Stimulated activated CD4-positive, alpha-beta T cell treated with anti-CD3 and anti-CD28 coated beads, Interleukin-1b, Interleukin-23, amount 100 ng/mL, for 24 hours (primary cell): ENCODE results near the gene FAM193B.

Experiments used
- DNase-seq, 4 experiments: peaks; one replicate each; pipeline ENCODE4 v3.0.0-alpha.2; 2020; ENCODE audit warnings: low read depth in 4 of 4, low spot score in 1 of 4

FAM193B gene

DNA sequence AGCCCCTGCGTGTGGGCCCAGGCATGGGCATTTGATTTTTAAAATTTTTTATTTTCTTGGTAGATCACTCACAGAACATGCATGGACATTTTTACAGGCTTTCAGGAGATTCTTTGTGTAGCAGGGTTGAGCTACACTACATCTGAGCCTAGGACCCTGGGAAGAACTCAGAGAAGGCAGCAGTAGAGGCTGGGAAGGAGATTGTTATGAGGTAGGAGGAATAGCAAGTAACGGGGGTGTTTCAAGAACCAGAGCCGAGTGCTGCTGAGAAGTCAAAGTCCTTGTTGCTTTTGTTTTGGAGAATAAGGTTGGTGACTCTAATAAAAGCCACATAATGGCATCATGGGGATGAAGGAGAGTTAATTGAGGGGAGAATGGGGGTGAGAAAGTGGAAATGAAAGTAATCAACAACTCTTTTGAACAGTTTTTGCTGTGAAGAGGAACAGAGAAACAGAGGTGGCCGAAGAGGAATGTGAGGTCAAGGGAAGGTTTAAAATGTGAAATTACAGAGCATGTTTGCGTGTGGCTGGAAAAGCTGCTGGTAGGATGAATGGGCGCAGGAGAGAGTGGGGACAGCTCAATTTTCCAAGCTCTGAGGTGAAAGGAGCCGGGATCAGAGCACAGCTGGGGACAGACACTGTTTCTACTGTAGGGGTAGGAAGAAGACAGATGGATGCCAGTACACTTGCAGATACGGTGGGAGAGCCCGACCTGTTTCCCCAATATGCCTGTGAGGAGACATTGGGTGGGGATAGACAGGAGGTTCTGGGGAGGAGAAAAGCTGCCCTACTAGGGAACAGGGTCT lies 52.3 kb downstream of the FAM193B start:
- no peak for DNase-seq

DNA sequence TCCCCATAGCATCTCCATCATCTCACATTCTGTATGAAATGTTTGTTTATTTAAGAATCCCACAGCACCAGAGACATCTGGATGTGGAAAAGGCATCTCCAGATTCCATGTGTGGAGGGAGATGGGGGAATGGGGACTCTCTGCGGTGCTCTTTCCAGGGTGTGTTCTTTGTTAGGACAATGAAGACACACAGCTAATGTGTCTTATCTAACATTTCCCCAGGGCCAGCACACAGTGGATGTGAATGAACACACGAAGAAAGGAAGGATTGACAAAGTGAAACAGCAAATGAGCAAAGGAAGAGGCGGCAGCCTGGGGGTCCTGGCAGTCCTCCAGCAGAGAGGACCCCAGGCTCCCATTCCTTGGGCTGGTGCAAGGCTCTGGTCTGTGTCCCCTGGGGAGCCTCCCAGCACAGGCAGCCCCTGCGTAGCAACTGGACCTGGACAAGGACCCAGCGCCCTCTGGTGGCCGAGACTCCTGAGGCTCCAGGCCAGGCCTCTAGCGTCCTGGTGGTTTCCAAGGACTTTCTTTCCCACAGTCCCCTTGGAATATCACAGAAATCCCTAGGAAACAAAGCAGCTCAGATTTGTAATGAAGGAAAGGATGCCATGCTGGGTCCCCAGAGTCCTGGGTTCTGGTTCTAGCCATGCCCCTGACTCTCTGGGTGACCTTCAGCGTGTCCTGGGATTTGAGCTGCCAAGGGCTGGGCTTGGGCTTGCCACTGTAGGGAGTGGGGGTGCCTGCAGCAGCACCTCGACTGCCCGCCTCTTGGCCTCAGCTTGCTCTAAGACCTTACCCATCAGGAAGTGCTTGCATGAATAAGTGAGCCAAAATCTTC lies 53.5 kb downstream of the FAM193B start:
- peak; percentile 78 to 90 (median 84) for DNase-seq

DNA sequence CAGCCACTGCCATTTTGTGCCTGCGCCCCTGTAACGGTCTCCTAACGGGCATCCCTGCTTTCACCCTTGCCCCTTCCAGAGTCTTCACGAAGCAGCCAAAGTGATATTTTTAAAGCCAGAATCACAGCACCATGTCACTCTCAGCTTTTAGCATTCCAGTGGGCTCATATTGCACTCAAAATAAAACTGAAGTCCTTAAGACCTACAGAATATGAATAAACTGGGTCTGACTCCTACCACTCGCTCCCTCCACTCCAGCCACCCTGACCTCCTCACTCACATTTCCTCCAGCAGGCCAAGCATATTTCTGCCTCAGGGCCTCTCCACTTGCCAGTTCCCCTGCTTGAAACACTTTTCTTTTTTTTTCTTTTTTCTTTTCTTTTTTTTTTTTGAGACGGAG lies 54.5 kb downstream of the FAM193B start:
- DNase-seq = no peak

DNA sequence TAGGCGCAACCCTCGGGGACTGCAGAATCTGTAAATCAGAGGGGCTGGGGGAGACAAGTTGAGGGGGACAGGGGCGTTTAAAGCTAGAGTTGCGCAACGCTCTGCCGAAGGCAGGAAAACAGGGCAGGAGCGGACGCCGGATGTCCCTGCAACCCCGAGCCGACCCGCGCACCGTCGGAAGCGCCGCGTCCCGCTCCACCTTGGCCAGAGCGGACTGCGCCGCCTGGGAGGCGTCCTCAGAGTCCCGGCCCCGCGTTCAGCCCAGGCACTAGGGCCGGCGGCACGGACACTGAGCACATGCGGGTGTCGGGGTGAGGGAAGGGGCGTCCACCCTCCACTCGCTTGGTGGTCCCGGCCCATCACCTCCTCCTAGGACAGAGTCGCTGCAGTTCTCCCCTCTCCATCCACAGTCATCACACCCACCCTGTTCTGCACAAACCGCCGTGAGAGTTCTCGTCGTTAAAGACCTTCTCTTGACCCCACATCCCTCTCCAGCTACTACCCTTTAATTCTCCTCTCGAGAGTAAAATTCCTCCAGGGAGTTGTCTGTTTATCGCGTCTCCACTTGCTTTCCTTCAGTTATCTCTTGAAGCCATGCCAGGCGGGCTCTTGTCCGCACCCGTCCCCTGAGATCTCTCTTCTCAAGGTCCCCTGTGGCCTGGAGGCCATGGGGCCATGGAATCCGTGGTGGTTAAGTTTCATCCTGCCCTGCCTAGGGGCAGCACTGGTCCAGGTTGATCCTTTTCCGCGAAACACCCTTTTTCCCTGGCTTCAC lies 56.2 kb downstream of the FAM193B start:
- DNase-seq = no peak

DNA sequence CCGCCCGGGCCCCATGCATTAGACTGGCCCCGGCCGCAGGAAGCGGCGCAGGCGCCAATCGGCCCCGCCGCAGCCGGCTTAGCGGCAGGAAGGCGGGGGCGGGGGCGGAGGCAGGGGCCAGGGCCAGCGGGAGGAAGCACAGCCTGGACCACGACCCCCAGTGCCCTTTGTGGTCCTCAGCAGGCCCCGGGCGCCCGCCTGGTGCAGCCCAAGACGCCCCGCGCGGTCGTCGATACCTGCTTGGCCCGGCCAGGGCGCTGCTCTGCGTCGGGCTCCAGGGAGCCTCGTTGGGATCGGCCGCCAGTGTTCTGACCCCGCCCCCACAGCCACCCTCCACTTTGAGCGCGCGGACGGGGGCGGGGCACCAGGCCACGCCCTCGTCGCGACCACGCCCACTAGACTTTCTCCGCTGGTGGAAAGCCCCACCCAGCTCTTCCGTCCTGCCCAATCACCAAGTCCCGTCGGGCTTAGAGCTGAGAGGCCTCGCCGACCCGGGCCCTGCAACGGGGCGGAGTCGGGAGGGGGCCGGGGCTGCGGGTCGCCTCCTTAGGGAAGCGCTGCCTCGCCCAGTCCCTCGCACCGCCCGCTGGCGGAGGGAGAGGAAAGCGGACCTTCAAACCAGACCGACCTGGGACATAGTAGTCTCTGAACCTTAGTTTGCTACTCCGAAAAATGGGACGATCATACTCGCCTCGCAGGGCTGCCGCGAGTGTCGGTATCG lies 56.9 kb downstream of the FAM193B start, which contains the start of gene PDLIM7:
Gene PDLIM7, minus strand, starts transcription at position 313 of the 721 bp plus-strand sequence. CDS start 1,092 bp downstream, outside the sequence.
- DNase-seq = peak; percentile 81 to 96 (median 92)

DNA sequence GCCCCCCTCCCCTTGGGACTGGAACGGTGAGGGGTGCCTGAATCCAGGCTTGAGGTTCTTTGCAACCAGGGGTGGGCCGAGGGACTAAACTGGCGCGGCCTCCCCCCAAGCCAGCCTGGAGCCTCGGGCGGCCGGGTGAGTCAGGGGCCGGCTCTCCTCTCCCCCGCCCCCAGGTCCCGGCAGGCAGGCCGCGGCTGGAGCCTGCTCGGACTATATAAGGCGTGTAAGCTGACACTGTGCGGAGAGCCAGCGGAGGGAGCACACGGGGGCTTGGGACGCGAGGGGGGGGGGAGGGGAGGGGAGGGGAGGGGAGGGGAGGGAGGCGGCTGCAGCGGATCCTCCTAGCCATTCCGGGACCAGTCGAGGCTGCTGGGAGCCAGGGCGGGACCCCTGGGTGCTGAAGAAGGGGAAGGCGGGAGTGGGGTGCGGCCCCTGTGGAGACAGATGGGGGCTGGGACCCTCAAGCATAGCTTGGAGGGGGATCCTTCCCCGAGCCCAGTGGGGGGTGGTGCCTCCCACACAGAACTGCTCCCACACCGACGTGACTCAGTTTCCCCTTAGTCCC lies 57.6 kb downstream of the FAM193B start:
- no peak for DNase-seq

DNA sequence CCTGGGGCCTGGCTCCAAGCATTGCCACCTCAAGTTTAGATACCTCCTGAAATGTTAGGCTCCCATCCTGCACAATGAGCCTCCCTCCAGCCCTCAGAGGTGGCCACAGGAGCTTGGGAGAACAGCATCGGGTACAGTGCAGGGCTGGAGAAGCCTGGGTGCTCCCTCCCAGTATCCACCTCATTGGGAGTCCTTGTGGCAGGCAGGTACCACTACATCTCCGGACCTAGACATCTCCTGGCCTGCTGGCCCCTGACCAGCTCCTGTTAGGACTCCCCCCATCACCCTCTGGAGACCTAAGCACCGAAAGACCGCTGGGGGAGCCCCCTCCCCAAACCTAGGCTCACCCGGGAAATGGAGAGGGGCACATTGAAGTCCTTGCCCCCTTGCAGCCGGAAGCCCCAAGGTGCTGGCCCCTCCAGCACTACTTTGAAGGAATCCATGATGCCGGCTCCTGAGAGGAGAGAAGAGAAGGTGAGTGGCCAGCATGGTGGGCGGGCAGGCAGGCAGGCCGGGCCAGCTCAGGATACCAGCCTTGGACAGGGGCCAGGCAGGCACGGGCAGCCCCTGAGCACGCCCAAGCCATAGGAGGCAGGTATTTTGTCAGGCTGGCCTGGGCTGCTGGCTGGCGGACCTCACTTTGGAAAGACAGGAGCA lies 58.2 kb downstream of the FAM193B start:
- no peak for DNase-seq

DNA sequence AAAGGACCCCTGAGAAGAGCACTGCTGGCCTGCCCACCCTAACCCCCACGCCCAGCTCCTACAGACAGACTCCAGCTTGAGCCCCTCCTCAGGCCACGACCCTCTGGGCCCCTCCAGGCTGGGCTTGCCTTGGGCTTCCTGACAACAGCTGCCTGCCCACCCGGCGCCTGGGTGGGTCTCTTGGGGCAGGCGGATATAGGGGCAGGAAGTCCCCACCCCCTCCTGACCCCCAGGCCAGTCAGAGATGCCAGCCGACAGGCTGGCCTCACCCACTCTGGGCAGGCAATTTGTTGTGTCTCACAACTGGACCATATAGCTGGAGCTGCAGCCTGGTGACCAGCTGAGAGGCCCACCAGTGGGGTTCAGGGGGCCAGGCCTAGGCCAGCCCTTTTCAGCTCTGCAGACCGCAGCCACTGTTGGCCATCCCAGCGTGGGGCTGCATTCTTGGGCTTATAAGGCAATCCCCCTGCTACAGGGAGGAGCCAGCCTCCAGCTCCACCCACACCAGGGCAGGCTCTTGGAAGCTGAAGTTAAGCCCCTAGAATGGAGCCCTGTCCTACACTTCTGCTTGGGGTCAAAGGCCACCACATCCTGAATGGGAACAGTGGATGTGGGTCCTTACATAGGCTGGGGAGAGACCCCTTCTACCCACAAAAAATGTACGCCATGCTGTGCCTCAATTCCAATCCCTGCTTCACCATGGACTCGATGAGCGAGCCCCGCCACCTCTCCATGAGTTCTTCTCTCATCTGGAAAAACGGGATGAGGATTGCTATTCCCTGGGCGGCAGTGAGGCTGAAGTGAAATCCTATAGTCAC lies 58.9 kb downstream of the FAM193B start:
- no peak for DNase-seq

DNA sequence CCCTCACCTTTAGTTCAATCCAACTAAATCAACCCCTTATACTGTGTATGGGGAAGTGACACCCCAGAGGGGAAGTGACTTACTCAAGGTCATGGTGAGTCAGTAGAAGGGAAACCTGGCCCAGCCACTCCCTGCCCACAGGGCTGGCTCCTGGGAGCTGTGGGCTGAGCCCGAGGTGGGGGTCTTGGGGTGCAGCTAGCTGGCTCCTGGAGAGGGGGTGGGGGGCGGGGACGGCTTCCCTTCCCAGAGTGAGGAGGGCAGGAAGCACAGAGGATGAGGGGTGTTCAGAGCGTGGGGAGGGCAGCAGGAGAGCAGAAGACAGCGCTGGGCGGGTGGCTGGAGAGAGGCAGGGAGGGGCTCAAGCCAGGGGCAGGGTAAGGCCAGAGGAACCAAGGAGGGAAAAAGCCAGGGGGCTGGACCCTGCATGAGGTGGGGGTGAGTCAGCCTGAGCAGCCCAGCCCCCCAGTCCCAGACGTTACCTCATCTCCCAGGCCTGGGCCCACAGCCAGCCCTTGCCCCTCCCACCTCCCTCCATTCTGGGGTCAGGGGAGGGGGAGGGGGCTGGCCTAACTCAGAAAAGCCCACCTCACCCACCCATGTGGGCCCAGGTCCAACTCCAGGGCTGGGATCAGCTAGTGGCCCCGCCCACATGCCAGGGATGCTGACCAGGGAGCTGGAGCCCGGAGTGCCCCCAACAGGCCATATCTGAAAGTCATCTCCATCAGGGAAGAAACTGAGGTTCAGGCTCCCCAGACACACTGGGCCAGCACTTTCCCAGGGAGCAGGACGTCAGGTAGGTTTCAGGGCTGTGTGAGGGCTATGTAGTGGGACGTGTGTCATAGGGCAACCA lies 59.8 kb downstream of the FAM193B start:
- DNase-seq = no peak

DNA sequence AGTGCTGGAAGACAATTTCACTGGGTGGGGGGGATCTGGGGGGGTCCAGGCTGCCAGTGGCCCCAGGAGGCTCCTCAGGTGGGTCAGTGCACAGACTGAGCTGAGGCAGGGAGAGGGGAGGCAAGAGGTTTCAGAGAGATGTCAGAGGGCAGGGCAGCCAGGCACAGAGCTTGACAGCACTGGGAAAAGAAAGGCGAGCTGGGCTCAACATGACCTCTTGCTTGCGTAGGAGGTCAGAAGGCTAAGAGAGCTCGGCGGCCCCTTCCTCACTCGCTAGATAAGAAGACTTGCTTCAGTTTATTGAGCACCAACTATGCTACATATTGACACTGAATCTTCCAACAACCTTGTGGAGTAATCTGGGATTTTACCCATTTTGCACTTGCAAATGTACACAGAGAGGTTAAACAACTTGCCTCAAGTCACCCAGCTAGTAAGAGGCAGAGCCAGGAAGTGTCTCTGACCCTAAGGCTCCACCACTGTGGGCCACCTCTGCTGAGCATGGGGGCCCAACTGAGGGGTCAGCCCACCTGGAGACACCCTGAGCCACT lies 60.5 kb downstream of the FAM193B start:
- DNase-seq = no peak

DNA sequence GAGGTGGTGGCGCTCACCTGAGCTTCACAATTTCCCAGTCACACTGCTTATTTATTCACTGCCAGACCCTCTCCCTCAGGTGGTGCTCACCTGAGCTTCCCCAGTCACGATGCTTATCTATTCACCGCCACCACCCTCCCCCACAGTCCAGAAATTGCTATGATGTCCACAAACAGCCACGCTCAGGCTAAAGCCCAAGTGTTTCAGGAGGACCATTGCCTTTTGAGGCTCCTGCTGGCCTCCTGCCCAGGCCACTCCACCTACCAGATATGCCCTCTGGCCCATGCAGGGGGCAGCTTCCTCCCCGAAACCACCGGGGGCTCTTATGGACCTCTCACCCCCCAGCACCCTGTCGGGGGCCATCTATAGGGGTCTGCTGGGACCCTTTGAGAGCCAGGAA lies 61.5 kb downstream of the FAM193B start:
- no peak for DNase-seq

DNA sequence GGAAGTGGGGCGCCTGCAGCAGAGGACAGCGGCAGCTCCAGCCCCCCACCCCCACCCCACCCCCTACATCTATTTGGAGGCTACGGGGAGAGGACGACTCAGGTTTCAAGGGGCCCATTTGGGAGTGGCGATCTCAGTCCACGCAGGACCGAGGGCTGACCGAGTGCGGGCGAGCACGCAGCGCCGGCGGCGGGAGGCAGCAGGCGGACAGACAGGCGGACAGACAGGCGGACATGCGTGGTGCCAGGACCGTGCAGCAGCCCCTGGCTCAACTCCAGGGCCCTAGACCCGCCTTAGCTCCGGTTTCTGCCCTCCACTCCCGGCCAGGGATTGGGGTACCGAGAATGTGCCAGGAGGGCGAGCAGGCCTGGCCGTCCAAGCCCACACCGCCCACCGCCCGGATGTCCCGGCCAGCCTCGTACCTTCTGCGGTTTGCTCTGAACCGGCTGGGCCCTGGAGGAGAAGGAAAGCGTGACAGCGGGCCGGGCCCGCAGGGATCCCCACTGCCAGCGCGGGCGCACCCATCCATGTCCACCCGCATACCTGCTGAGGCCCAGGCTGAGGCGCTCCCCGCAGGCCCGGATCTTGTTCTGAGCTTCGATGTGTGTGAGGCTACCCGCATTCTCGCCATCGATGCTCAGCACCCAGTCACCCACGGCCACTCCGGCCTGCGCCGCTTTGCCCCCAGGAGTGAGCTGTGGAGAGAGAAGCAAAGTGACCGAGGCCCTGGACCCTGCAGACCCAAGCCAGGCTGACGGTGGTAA lies 62.2 kb downstream of the FAM193B start:
- DNase-seq = no peak

DNA sequence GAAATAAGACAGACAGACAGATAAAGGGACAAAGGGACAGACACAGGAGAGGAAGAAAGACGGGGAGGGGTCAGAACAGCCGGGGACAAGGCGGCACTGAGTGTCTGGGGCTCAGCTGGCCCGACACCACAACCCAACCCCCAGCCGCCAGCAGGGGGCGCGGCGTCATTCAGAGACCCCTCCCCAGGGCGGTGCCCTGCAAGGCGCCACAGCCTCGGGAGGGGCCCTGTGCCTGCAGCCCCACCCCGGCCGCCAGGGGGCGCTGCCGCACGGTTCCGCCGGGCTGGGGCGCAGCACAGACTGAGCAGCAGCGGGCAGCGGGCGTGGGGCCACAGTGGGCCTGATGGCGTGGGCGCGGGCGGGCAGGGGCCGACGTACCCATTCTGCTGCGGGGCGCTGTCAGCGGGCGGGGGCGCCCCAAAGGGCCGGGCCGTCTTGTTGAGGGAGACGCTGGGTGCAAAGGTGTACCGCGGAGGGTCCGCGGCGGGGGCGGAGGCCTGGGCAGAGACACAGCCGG lies 62.9 kb downstream of the FAM193B start:
- DNase-seq = no peak

DNA sequence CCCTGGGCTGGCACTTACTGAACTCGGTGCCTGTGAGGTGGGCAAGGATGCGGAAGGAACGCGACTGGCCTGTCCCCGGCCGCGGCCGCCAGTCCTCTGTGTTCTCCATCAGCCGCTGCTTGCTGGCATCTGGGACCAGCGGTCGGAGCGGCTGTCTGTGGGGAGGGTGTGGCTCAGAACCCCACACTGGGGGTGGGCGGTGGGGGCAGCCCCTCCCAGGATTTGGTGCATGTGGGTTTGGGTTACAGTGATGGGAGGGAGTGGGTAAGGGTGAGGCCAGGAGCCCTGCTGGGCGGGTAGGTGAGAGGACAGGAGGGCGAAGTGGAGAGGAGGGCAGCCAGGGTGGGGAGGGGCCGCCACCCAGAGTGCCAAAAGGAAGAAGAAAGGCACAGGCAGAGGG lies 63.4 kb downstream of the FAM193B start:
- DNase-seq = no peak

DNA sequence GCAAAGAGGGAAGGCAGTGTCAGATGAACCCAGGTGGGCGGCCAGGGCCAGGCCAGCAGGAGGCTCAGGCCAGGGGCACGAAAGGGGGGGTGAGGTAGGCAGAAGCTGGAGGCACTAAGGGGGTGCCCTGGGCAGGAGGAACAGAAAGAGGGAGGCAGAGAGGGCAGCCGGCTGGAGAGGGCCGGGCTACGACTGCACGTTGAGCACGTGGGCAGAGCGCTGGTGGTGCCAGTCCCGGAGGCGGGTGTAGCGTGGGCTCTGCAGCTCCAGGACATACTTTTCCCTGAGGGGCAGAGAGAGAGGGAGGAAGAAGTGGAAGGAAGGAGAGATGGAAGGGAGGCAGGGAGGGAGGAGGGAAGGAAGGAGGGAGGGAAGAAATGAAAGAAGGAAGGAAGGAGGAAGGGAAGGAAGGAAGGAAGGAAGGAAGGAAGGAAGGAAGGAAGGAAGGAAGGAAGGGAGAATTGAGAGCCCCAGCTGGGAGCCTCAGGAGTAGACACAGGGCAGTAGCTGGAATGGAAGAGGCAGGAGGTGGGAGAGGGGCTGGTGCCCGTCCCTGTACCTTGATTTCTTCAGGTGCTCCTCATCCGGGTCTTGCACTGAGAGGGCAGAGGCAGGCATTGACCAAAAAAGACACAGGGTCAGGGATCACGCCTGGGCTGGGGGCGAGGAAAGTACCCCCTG lies 63.9 kb downstream of the FAM193B start:
- no peak for DNase-seq

DNA sequence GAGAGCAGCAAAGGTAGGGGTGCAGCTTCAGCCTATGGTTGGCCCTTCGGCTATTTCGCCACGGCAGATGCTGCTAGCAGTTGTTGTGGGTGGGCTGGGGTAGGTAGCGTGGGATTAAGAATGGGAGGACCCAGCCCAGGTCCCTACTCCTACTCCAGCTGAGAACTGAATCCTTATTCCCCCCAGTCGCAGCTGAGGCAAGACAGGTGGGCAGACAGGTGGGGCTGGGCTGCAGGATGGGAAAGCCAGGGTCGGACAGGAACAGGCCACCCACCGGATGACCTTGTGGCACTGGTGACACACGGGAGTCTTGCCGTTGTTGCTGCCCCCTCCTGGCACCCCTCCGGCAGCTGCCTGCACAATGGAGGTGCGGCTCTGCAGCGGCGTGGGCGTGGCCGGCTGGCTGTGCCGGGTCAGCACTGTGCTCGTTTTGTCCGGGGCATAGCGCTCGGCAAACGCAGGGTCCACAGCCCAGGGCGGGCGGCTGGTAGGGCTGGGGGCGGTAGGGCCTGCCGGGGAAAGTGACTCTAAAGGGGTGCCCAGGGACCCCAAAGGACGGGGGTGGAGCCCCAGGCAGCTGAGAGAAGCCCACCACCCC lies 65.1 kb downstream of the FAM193B start:
- DNase-seq = no peak
